Neural progenitor cell (in vitro differentiated cells): ENCODE measurements around the gene ALG5. TPM values are rescaled to one million over a fixed set of nuclear protein-coding genes. Genes with fewer than 3 reads are reported as not detected.

Experiments used
- DNase-seq: peaks from one replicate; pipeline ENCODE4 v3.0.0-alpha.2; 2016; ENCODE audit warnings: low spot score
- H2AFZ ChIP-seq: fragments of 200-600 bp; sonication (generic); replicated peaks from 2 replicates; pipeline ENCODE4 v1.6.1; 2016; ENCODE audit warnings: antibody characterized with exemption
- H3F3A ChIP-seq: fragments of 200-600 bp; sonication (generic); 2 replicates; pipeline ENCODE4 v1.6.1; 2016; ENCODE audit warnings: antibody characterized with exemption, low read depth
- H3K27ac ChIP-seq: fragments of 200-600 bp; sonication (generic); 2 replicates; pipeline ENCODE4 v1.5.1; 2016; ENCODE audit warnings: mild to moderate bottlenecking
- H3K27me3 ChIP-seq: fragments of 200-600 bp; sonication (generic); 2 replicates; pipeline ENCODE4 v1.6.1; 2016; ENCODE audit warnings: mild to moderate bottlenecking, moderate library complexity
- H3K36me3 ChIP-seq: fragments of 200-600 bp; sonication (generic); 2 replicates; pipeline ENCODE4 v1.5.1; 2016
- H3K4me1 ChIP-seq: fragments of 200-600 bp; sonication (generic); 2 replicates; pipeline ENCODE4 v1.6.1; 2016; ENCODE audit warnings: mixed run types
- H3K4me2 ChIP-seq: fragments of 200-600 bp; sonication (generic); 2 replicates; pipeline ENCODE4 v1.6.1; 2016
- H3K4me3 ChIP-seq: fragments of 200-600 bp; sonication (generic); 2 replicates; pipeline ENCODE4 v1.5.1; 2016
- H3K79me2 ChIP-seq: fragments of 200-600 bp; sonication (generic); 2 replicates; pipeline ENCODE4 v1.6.1; 2016; ENCODE audit warnings: low read depth
- H3K9ac ChIP-seq: fragments of 200-600 bp; sonication (generic); 2 replicates; pipeline ENCODE4 v1.6.1; 2016
- H3K9me3 ChIP-seq: fragments of 200-600 bp; sonication (generic); 2 replicates; pipeline ENCODE4 v1.5.1; 2016; ENCODE audit warnings: low read depth
- H4K20me1 ChIP-seq: fragments of 200-600 bp; sonication (generic); 2 replicates; pipeline ENCODE4 v1.6.1; 2016; ENCODE audit warnings: low read depth
- H3K27ac Mint-ChIP-seq: 3 replicates; pipeline ENCODE4 v1.8.0; 2021; ENCODE audit warnings: mixed read lengths
- H3K27me3 Mint-ChIP-seq: 2 replicates; pipeline ENCODE4 v1.8.0; 2022; ENCODE audit warnings: low read depth, mild to moderate bottlenecking, inconsistent platforms, moderate library complexity, mixed read lengths; ENCODE audit not compliant: insufficient read depth
- H3K36me3 Mint-ChIP-seq: 3 replicates; pipeline ENCODE4 v1.8.0; 2021; ENCODE audit warnings: mixed read lengths
- H3K4me1 Mint-ChIP-seq: 3 replicates; pipeline ENCODE4 v1.8.0; 2021; ENCODE audit warnings: mixed read lengths
- H3K4me3 Mint-ChIP-seq: 3 replicates; pipeline ENCODE4 v1.8.0; 2021; ENCODE audit warnings: mild to moderate bottlenecking, moderate library complexity, mixed read lengths
- H3K9me3 Mint-ChIP-seq: 3 replicates; pipeline ENCODE4 v1.8.0; 2020; ENCODE audit warnings: mixed read lengths
- CTCF ChIP-seq: fragments of 200-600 bp; sonication (generic); IDR thresholded peaks from 2 replicates; pipeline ENCODE4 v1.5.1; 2017; ENCODE audit warnings: antibody characterized with exemption, mild to moderate bottlenecking
- EZH2 ChIP-seq: fragments of 200-600 bp; sonication (generic); IDR thresholded peaks from 2 replicates; pipeline ENCODE4 v1.6.1; 2017; ENCODE audit warnings: antibody characterized with exemption, mild to moderate bottlenecking, moderate library complexity
- EZH2phosphoT487 ChIP-seq: fragments of 200-600 bp; sonication (generic); IDR thresholded peaks from 2 replicates; pipeline ENCODE4 v1.6.1; 2017; ENCODE audit warnings: antibody characterized with exemption
- total RNA-seq: library from RNA; depleted of rRNA; stranded (reverse); fragments of >200 nt; gene quantifications from 2 replicates; pipeline ENCODE4 v1.2.3, GENCODE V29; 2015; ENCODE audit warnings: low replicate concordance

Gene ALG5
- total RNA-seq, 1 donor from 2014 or later = 24.1 TPM

GRCh38 chr13:36912973-36913372 is 86.2 kb downstream of the ALG5 start:
- Histone ChIP-seq H3K4me1 (peaks cover 3% of the 10 kb centered on the region), H3K4me3 (no peak overlapping the region), H3K79me2 (no peaks in the 10 kb centered on the region), H3K36me3 (no peaks in the 10 kb centered on the region), H3K27me3 (peaks cover 18% of the 10 kb centered on the region), H4K20me1 (no peaks in the 10 kb centered on the region), H2AFZ (no peak overlapping the region), H3K27ac (no peak overlapping the region), H3F3A (no peaks in the 10 kb centered on the region), H3K4me2 (no peak overlapping the region), H3K9me3 (no peaks in the 10 kb centered on the region), H3K9ac (no peak overlapping the region)
- no peaks in the 10 kb centered on the region for H3K36me3 Mint-ChIP-seq
- peaks cover 5% of the 10 kb centered on the region for H3K9me3 Mint-ChIP-seq
- H3K4me1 Mint-ChIP-seq = peaks cover 21% of the 10 kb centered on the region
- H3K27ac Mint-ChIP-seq = no peak overlapping the region
- H3K27me3 Mint-ChIP-seq = peaks cover 2% of the 10 kb centered on the region
- DNase-seq = no peak
- TF ChIP-seq EZH2phosphoT487 = no peak
- no peak for TF ChIP-seq CTCF
- TF ChIP-seq EZH2 = no peak
- no peak overlapping the region for H3K4me3 Mint-ChIP-seq

GRCh38 chr13:36912369-36912768 is 86.8 kb downstream of the ALG5 start:
- Histone ChIP-seq H3K4me1 (no peaks in the 10 kb centered on the region), H3K27ac (no peak overlapping the region), H3K4me3 (no peak overlapping the region), H3K79me2 (no peaks in the 10 kb centered on the region), H3K36me3 (no peaks in the 10 kb centered on the region), H4K20me1 (no peaks in the 10 kb centered on the region), H3K4me2 (no peak overlapping the region), H3K9ac (no peak overlapping the region), H3K9me3 (no peaks in the 10 kb centered on the region), H3K27me3 (peaks cover 12% of the 10 kb centered on the region), H2AFZ (no peak overlapping the region), H3F3A (no peaks in the 10 kb centered on the region)
- no peak for DNase-seq
- H3K9me3 Mint-ChIP-seq = peaks cover 5% of the 10 kb centered on the region
- no peaks in the 10 kb centered on the region for H3K36me3 Mint-ChIP-seq
- TF ChIP-seq EZH2phosphoT487 = no peak
- TF ChIP-seq CTCF = no peak
- no peak for TF ChIP-seq EZH2
- H3K4me3 Mint-ChIP-seq = no peak overlapping the region
- peaks cover 2% of the 10 kb centered on the region for H3K27me3 Mint-ChIP-seq
- peaks cover 18% of the 10 kb centered on the region for H3K4me1 Mint-ChIP-seq
- no peak overlapping the region for H3K27ac Mint-ChIP-seq

GRCh38 chr13:36910545-36910944 is 88.6 kb downstream of the ALG5 start:
- Histone ChIP-seq H2AFZ (no peak overlapping the region), H3K4me3 (no peak overlapping the region), H3K9me3 (no peaks in the 10 kb centered on the region), H3K27ac (no peak overlapping the region), H3K79me2 (no peaks in the 10 kb centered on the region), H3K4me1 (no peaks in the 10 kb centered on the region), H3K9ac (no peak overlapping the region), H3K27me3 (no peaks in the 10 kb centered on the region), H3F3A (no peaks in the 10 kb centered on the region), H3K4me2 (no peak overlapping the region), H4K20me1 (no peaks in the 10 kb centered on the region), H3K36me3 (no peaks in the 10 kb centered on the region)
- DNase-seq = no peak
- TF ChIP-seq EZH2 (no peak), CTCF (no peak), EZH2phosphoT487 (no peak)
- H3K27me3 Mint-ChIP-seq = no peaks in the 10 kb centered on the region
- peaks cover 3% of the 10 kb centered on the region for H3K4me1 Mint-ChIP-seq
- no peaks in the 10 kb centered on the region for H3K36me3 Mint-ChIP-seq
- H3K4me3 Mint-ChIP-seq = no peak overlapping the region
- peaks cover 5% of the 10 kb centered on the region for H3K9me3 Mint-ChIP-seq
- no peak overlapping the region for H3K27ac Mint-ChIP-seq
